Measurements from ENCODE around the gene AFAP1.

Gene AFAP1

DNA sequence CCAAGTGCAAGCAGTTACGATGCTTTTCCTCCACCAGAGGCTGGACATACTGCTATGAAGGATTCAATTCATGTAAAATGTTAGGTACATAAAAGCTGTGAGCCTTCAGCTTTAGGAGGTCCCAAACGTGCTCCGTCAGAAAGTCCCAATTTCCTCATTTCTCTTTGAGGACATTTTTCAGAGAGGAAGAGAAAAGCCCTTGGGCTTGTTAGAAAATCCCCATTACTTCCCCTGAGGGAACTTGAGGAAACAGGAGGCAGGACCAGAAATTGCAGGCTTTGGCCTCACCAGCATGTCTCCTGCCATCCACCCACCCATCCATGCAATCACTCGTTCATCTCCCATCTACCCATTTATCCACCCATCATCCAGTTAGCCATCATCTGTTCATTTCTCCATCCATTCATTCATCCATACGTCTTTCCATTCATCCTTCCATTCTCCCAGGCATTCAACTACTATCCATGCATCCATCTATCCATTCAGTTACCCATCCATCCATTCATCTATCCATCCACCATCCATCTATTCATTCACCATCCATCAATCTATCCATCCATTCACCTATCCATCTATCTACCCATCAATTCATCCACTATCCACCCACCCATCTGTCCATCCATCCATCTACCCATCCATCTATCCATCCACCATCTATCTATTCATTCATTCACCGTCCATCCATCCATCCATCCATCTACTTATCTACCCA is 223.5 kb downstream of the AFAP1 start:
- peaks cover 6% of the 10 kb centered on the region for H3K4me1 Mint-ChIP-seq

DNA sequence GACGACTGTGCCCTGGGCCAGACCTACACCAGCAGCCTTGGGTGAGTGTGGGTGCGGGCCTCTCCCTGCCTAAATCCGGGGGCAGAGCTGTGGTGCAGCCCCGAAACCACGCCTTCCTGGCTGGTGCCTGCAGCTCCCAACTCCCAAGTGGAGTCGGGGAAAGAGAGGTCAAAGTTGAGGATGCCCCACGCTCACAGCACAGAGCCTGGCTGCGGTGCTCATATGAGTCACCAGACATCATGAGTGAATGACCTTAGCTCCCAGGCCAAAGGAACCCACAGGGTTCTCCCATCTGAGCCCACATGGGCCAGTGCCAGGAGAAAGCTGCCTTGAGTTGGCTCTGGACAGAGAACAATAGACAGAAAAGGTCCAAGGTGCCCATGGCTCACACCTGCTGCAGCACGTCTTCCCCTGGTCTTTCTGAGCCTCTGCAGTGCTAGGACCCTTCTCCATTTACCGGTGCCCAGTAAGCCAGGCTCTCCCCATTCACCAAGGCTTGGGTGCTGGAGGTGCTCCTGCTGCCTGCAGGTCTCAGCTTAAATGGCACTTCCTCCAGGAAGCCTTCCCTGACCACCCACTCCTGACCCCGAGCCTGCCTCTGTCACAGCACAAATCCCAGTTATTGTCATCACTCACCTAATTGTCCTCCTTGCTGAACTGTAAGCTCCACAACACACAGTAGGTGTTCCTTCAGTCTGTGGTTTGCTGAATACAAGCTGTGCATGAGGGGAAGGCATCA is 224.2 kb downstream of the AFAP1 start:
- DNase-seq = no peak
- Mint-ChIP-seq H3K9me3 (peaks cover 0 to 9% of the 10 kb centered on the region in 2 donors), H3K27ac (no peak overlapping the region), H3K4me1 (peaks cover 6% of the 10 kb centered on the region), H3K4me3 (no peak overlapping the region), H3K27me3 (peaks cover 13% of the 10 kb centered on the region)
- ATAC-seq = no peak

More for the DNA sequence above, 223.5 kb downstream of the AFAP1 start:
- no peak for DNase-seq
- Mint-ChIP-seq H3K27me3 (peaks cover 15% of the 10 kb centered on the region), H3K4me3 (no peak overlapping the region), H3K27ac (no peak overlapping the region), H3K9me3 (peaks cover 0 to 9% of the 10 kb centered on the region in 2 donors)
- ATAC-seq = no peak

DNA sequence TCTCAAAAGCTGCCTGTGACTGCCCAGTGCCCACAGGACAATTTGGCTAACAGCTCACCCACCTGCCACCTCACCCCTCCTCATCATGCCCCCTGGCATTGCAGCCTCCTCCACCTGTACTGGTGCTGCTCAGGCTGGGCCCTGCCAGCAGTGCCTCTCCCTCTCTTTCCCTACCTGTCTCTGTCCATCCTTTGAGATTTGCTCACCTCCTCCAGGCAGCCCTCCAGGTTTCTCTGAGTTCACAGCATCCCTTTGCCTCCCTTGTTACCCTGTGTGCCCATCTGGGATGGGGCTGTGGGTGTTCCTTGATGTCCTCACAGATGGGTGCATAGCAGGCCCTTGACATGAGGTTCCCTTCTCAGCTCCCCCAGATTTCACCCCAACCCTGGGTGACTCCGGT is 224.9 kb downstream of the AFAP1 start:
- ATAC-seq (no peak), DNase-seq (no peak)
- Mint-ChIP-seq H3K4me3 (no peak overlapping the region), H3K27ac (no peak overlapping the region), H3K9me3 (peaks cover 0 to 9% of the 10 kb centered on the region in 2 donors), H3K4me1 (peaks cover 1% of the 10 kb centered on the region), H3K27me3 (peaks cover 6% of the 10 kb centered on the region)

DNA sequence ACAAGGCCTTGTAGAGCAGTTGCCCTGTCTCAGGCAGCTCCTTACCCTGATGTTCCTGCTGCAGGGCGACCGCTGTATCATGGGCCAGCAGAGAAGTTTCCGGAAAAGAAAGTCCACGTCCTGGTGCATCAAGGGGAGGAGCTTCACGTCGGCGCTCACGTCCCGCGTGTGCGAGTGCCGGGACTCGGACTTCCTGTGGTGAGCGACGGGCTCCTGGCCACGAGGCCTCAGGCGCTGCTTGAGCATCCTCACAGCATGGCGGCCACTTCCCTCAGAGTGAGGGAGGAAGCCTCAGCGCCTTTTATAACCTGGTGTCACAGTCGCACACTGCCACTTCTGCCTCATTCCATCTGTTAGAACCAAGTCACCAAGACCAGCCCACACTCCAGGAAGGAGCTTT is 225.5 kb downstream of the AFAP1 start:
- Mint-ChIP-seq H3K4me3 (no peak overlapping the region), H3K4me1 (no peaks in the 10 kb centered on the region), H3K9me3 (peaks cover 0 to 9% of the 10 kb centered on the region in 2 donors), H3K27ac (no peak overlapping the region), H3K27me3 (peaks cover 6% of the 10 kb centered on the region)
- ATAC-seq (no peak), DNase-seq (no peak)

DNA sequence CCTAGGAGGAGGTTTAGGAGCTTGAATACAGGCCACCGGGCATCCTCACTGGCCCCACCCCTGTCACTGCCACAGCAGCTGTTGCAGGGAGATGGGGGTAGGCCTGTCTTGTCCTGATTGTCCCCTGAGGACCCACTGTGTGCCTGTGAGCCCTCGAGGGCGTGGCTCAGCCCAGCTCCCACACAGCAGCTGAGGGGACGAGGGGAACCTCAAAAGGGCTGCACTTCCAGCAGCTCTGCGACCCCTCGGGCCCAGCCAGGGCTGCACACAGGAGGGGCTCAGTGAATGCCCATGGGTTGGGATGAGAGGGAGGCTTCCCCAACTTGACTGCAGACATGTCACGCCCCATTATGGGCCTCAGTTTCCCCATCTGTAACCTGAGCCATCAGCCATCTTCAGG is 225.9 kb downstream of the AFAP1 start:
- ATAC-seq (no peak), DNase-seq (no peak)
- no peak overlapping the region for H3K4me3 Mint-ChIP-seq
- peaks cover 6% of the 10 kb centered on the region for H3K27me3 Mint-ChIP-seq
- peaks cover 0 to 9% of the 10 kb centered on the region in 2 donors for H3K9me3 Mint-ChIP-seq
- H3K27ac Mint-ChIP-seq = no peak overlapping the region
- H3K4me1 Mint-ChIP-seq = no peaks in the 10 kb centered on the region

DNA sequence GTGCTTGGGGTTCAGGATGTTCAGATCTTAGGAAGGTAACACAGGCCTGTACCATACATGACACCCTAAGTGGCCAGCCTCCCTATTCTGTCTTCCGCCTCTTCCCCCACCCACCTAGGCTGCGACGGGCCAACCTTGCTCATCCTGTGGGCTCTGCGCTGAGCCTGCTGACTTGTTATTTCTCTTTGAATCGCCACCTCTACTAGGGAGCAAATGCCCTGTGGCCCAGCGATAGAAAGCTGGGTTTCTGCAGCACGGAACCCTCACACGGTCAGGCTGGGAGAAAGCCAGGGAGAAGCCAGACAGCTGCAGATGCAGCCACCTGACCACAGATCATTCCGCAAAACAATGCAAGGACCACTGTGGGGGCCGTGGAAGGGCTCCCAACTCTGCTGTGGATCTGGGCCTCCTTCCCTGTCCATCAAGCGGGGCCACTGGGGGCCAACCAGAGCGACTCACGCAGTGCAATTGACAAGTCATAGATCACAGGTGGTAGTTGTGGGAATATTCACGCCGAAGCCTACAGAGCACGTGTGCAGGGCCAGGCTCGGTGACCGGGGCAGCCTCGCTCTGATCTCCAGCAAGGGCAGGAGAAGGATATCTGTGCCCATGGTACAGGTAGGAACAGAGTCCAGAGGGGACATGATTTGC is 227.5 kb downstream of the AFAP1 start:
- no peak overlapping the region for H3K4me3 Mint-ChIP-seq
- no peak for ATAC-seq
- H3K4me1 Mint-ChIP-seq = no peaks in the 10 kb centered on the region
- DNase-seq = no peak
- H3K27ac Mint-ChIP-seq = peak overlapping the region in 1 of 2 donors; percentile 88
- H3K27me3 Mint-ChIP-seq = no peaks in the 10 kb centered on the region
- H3K9me3 Mint-ChIP-seq = peaks cover 0 to 9% of the 10 kb centered on the region in 2 donors

DNA sequence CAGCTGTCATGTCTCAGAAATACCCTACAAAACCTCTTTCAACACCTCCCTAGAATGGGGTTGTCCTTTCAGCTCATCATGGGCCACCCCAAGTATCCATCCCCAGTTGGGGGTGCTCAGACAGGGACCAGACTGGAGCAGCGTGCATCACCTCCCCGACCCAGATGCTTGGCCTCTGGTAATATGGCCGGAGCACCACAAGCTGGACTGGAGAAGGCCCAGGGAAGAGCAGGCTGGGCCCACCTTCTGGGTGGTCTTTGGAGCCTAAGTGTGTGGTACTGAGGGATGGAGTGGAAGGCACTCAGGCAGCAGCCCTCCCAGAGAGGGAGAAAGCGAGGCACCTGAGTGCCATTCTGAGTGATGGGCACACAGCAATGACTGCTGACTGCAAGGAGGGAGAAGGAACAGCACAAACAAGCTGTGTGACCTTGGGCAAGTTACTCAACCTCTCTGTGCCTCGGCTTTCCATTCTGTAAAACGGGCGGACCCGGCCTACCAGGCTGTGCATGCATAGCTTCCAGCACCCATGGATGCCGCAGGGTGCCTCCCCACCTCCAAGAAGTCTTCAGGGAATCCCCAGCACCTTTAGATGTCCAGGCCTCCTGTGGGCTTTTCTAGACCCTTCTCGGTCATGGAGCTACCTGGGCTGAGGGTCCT is 228.2 kb downstream of the AFAP1 start:
- peaks cover 0 to 9% of the 10 kb centered on the region in 2 donors for H3K9me3 Mint-ChIP-seq
- ATAC-seq (no peak), DNase-seq (no peak)
- H3K27me3 Mint-ChIP-seq = no peaks in the 10 kb centered on the region
- H3K27ac Mint-ChIP-seq = peak overlapping the region; percentile 21 to 54
- H3K4me3 Mint-ChIP-seq = no peak overlapping the region
- H3K4me1 Mint-ChIP-seq = no peaks in the 10 kb centered on the region

DNA sequence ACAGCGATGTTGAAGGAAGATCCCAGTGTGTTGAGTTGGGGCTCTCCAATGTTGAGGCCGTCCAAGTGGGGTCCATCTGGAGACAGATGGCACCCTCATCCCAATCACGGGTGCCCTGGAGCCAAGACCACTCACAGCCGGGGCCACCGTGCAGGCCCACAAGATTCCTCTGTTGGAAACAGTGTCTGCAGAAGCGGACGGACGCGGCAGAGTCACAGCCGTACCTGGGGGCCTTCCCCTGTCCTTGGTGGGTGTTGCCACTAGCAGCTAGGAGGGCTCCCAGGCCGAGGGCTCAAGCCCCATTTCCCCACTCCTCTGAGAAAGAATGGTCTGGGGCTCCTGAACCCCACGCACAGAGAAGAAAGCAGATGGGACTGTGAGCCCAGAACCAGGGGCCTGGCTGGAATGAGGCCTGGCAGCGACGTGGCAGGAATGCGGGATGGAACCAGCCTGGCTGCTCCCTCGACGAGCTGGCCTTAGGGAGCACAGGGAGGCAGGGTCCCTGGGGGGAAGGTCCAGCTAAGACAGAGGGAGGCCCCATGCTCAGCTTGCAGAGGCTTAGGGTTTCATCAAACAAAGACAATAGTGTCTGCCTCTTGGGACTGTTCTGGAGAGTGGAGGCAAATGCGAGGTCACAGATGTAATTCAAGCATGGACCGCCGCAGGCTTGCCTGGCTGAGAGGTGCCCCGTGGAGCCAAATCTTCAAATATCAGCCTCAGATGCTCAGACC is 228.9 kb downstream of the AFAP1 start:
- no peaks in the 10 kb centered on the region for H3K27me3 Mint-ChIP-seq
- DNase-seq (no peak), ATAC-seq (no peak)
- no peak overlapping the region for H3K4me3 Mint-ChIP-seq
- H3K9me3 Mint-ChIP-seq = peaks cover 0 to 9% of the 10 kb centered on the region in 2 donors
- no peak overlapping the region for H3K27ac Mint-ChIP-seq
- no peaks in the 10 kb centered on the region for H3K4me1 Mint-ChIP-seq

DNA sequence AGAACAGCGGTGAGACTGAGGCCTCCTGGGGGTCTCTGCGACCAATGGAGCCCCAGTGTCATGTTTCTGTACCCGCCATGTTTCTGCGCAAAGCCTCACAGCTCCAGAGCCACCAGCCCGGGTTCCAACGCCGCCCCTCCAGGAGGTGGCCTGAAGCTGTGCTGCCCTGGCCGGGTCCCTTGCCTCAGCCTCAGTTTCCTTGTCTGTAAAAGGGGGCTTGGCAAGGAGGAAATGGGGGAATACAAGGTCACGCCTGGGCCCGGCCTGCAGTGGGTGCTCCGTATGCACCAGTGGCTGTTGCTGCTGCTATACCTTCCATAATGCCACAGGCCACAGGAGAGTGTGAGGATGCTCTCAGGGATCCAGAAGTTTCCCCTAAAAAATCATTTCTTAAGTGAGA is 229.5 kb downstream of the AFAP1 start:
- H3K27me3 Mint-ChIP-seq = no peaks in the 10 kb centered on the region

DNA sequence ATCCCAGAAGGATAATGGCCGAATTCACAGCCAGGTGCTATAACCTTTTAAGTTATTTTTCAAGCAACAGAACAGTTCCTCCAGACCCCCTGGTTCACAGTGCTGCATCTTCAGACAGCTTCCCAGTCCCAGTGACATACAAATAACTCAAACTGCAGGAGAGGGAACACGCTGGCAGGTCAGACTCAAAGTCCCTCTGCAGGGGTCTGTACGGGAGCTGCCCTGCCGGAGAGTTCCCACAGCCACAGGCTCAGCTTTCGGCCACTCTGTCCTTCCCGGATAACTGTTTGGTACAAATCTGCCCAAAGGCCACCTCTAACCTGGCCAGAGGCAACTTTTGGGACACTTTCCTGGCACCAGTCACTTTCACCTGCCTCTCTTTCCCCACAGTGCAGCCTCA is 230.2 kb downstream of the AFAP1 start:
- Mint-ChIP-seq H3K27ac (no peak overlapping the region), H3K4me1 (no peaks in the 10 kb centered on the region), H3K9me3 (peaks cover 0 to 2% of the 10 kb centered on the region in 2 donors), H3K27me3 (no peaks in the 10 kb centered on the region), H3K4me3 (no peak overlapping the region)
- DNase-seq (no peak), ATAC-seq (no peak)

More for the DNA sequence above, 229.5 kb downstream of the AFAP1 start:
- Mint-ChIP-seq H3K4me1 (no peaks in the 10 kb centered on the region), H3K9me3 (peaks cover 0 to 9% of the 10 kb centered on the region in 2 donors), H3K27ac (no peak overlapping the region), H3K4me3 (no peak overlapping the region)
- ATAC-seq = no peak
- DNase-seq = no peak

DNA sequence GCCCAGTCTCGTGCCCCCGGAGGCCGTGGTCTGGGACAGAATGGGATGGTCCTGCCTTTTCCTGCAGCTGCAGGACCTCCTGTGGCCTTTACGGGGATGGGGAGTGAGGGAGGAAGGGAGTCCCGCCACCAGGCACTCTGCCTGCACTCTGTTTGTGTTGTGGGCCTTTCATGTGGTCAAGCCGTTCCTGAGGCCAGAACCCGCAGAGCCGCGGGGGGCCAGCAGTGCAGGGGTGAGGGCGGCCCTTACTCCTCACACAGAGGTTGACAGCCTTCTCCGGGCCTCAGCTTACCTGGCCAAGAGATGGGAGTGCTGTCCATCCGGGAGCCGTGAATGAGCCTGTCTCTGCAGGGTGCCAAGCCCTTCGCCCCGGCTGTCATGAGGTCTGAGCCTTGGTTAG is 230.7 kb downstream of the AFAP1 start:
- no peaks in the 10 kb centered on the region for H3K9me3 Mint-ChIP-seq
- ATAC-seq = no peak
- no peaks in the 10 kb centered on the region for H3K4me1 Mint-ChIP-seq
- no peak overlapping the region for H3K27ac Mint-ChIP-seq
- no peak overlapping the region for H3K4me3 Mint-ChIP-seq
- no peaks in the 10 kb centered on the region for H3K27me3 Mint-ChIP-seq
- no peak for DNase-seq
